ENCODE results near the gene EVA1C. TPM values are rescaled to one million over a fixed set of nuclear protein-coding genes. Genes with fewer than 3 reads are reported as not detected.

The EVA1C gene
- total and polyA plus RNA-seq, 4 donors: 5.6 to 13.4 (median 10.7) TPM

GRCh38 chr21:32406405-32406804, 6.1 kb upstream of the EVA1C start:
- no peaks in the 10 kb centered on the region for H3K9me3 ChIP-seq (ENCODE audit: control insufficient read depth, insufficient read depth, low read length)
- H3K36me3 ChIP-seq (ENCODE audit: control insufficient read depth, insufficient read depth, low read length): no peaks in the 10 kb centered on the region
- H3K4me3 ChIP-seq (ENCODE audit: low read depth, low read length): no peak overlapping the region
- DNase-seq (ENCODE audit: low read depth in 4 of 6, low spot score in 6 of 6): no peak
- WGBS (ENCODE audit: insufficient coverage): 76% methylated on average over 4 of the region's 6 CpGs
- H3K27ac ChIP-seq (ENCODE audit: low read depth, low read length): no peak overlapping the region
- peaks cover 7% of the 10 kb centered on the region for H3K4me1 ChIP-seq (ENCODE audit: control insufficient read depth, insufficient read depth, low read length)
- H3K27me3 ChIP-seq (ENCODE audit: control insufficient read depth, insufficient read depth, low read length): peaks cover 10% of the 10 kb centered on the region

- peaks cover 25% of the 10 kb centered on the region for H3K27me3 ChIP-seq (ENCODE audit: control insufficient read depth, insufficient read depth, low read length)
- no peak overlapping the region for H3K4me3 ChIP-seq (ENCODE audit: low read depth, low read length)
- no peaks in the 10 kb centered on the region for H3K9me3 ChIP-seq (ENCODE audit: control insufficient read depth, insufficient read depth, low read length)
- WGBS (ENCODE audit: insufficient coverage): 84% methylated on average over 4 of the region's 4 CpGs
- peaks cover 25% of the 10 kb centered on the region for H3K4me1 ChIP-seq (ENCODE audit: control insufficient read depth, insufficient read depth, low read length)
- H3K36me3 ChIP-seq (ENCODE audit: control insufficient read depth, insufficient read depth, low read length): no peaks in the 10 kb centered on the region
- DNase-seq (ENCODE audit: low read depth in 4 of 6, low spot score in 6 of 6): no peak
- no peak overlapping the region for H3K27ac ChIP-seq (ENCODE audit: low read depth, low read length)
Observed at GRCh38 chr21:32410291-32410690, 2.2 kb upstream of the EVA1C start.

- no peaks in the 10 kb centered on the region for H3K36me3 ChIP-seq (ENCODE audit: control insufficient read depth, insufficient read depth, low read length)
- no peak for DNase-seq (ENCODE audit: low read depth in 4 of 6, low spot score in 6 of 6)
- no peaks in the 10 kb centered on the region for H3K9me3 ChIP-seq (ENCODE audit: control insufficient read depth, insufficient read depth, low read length)
- WGBS (ENCODE audit: insufficient coverage): 35% methylated on average over 2 of the region's 5 CpGs
- H3K4me1 ChIP-seq (ENCODE audit: control insufficient read depth, insufficient read depth, low read length): peaks cover 25% of the 10 kb centered on the region
- no peak overlapping the region for H3K27ac ChIP-seq (ENCODE audit: low read depth, low read length)
- H3K4me3 ChIP-seq (ENCODE audit: low read depth, low read length): peak overlapping the region; percentile 63
- H3K27me3 ChIP-seq (ENCODE audit: control insufficient read depth, insufficient read depth, low read length): peaks cover 25% of the 10 kb centered on the region
Observed at GRCh38 chr21:32410916-32411315, 1.6 kb upstream of the EVA1C start.

- Histone ChIP-seq H3K4me1 (ENCODE audit: control insufficient read depth, insufficient read depth, low read length) (peaks cover 25% of the 10 kb centered on the region), H3K27ac (ENCODE audit: low read depth, low read length) (peak overlapping the region; percentile 67), H3K9me3 (ENCODE audit: control insufficient read depth, insufficient read depth, low read length) (no peaks in the 10 kb centered on the region), H3K27me3 (ENCODE audit: control insufficient read depth, insufficient read depth, low read length) (peaks cover 25% of the 10 kb centered on the region), H3K36me3 (ENCODE audit: control insufficient read depth, insufficient read depth, low read length) (no peaks in the 10 kb centered on the region), H3K4me3 (ENCODE audit: low read depth, low read length) (peak overlapping the region; percentile 63)
- peak in 2 of 6 donors; percentile 28 to 70 for DNase-seq (ENCODE audit: low read depth in 4 of 6, low spot score in 6 of 6)
- WGBS (ENCODE audit: insufficient coverage): 5% methylated on average over 62 of the region's 63 CpGs
Observed at GRCh38 chr21:32411350-32412161, 950 bp upstream of the EVA1C start.

- Histone ChIP-seq H3K36me3 (ENCODE audit: control insufficient read depth, insufficient read depth, low read length) (no peaks in the 10 kb centered on the region), H3K9me3 (ENCODE audit: control insufficient read depth, insufficient read depth, low read length) (no peaks in the 10 kb centered on the region), H3K27ac (ENCODE audit: low read depth, low read length) (peak overlapping the region; percentile 57), H3K4me1 (ENCODE audit: control insufficient read depth, insufficient read depth, low read length) (peaks cover 25% of the 10 kb centered on the region), H3K27me3 (ENCODE audit: control insufficient read depth, insufficient read depth, low read length) (peaks cover 25% of the 10 kb centered on the region), H3K4me3 (ENCODE audit: low read depth, low read length) (peak overlapping the region; percentile 13)
- no peak for DNase-seq (ENCODE audit: low read depth in 4 of 6, low spot score in 6 of 6)
- 9% methylated on average over 32 of the region's 32 CpGs for WGBS (ENCODE audit: insufficient coverage)
Observed at GRCh38 chr21:32413015-32413504, 554 bp downstream of the EVA1C start.

- H3K27ac ChIP-seq (ENCODE audit: low read depth, low read length): peak overlapping the region; percentile 57
- H3K9me3 ChIP-seq (ENCODE audit: control insufficient read depth, insufficient read depth, low read length): no peaks in the 10 kb centered on the region
- H3K4me1 ChIP-seq (ENCODE audit: control insufficient read depth, insufficient read depth, low read length): peaks cover 28% of the 10 kb centered on the region
- peak overlapping the region; percentile 13 for H3K4me3 ChIP-seq (ENCODE audit: low read depth, low read length)
- DNase-seq (ENCODE audit: low read depth in 4 of 6, low spot score in 6 of 6): peak in 1 of 6 donors; percentile 29
- H3K27me3 ChIP-seq (ENCODE audit: control insufficient read depth, insufficient read depth, low read length): peaks cover 25% of the 10 kb centered on the region
- 46% methylated on average over 6 of the region's 7 CpGs for WGBS (ENCODE audit: insufficient coverage)
- no peaks in the 10 kb centered on the region for H3K36me3 ChIP-seq (ENCODE audit: control insufficient read depth, insufficient read depth, low read length)
Observed at GRCh38 chr21:32413697-32414578, 1.4 kb downstream of the EVA1C start.

GRCh38 chr21:32414579-32415358, 2.3 kb downstream of the EVA1C start:
- Histone ChIP-seq H3K4me3 (ENCODE audit: low read depth, low read length) (no peak overlapping the region), H3K27ac (ENCODE audit: low read depth, low read length) (no peak overlapping the region), H3K27me3 (ENCODE audit: control insufficient read depth, insufficient read depth, low read length) (peaks cover 25% of the 10 kb centered on the region), H3K36me3 (ENCODE audit: control insufficient read depth, insufficient read depth, low read length) (no peaks in the 10 kb centered on the region), H3K9me3 (ENCODE audit: control insufficient read depth, insufficient read depth, low read length) (no peaks in the 10 kb centered on the region), H3K4me1 (ENCODE audit: control insufficient read depth, insufficient read depth, low read length) (peaks cover 28% of the 10 kb centered on the region)
- WGBS (ENCODE audit: insufficient coverage): 48% methylated on average over 5 of the region's 8 CpGs
- DNase-seq (ENCODE audit: low read depth in 4 of 6, low spot score in 6 of 6): peak in 2 of 6 donors; percentile 51 to 65

- Histone ChIP-seq H3K27me3 (ENCODE audit: control insufficient read depth, insufficient read depth, low read length) (peaks cover 23% of the 10 kb centered on the region), H3K4me3 (ENCODE audit: low read depth, low read length) (no peak overlapping the region), H3K9me3 (ENCODE audit: control insufficient read depth, insufficient read depth, low read length) (no peaks in the 10 kb centered on the region), H3K4me1 (ENCODE audit: control insufficient read depth, insufficient read depth, low read length) (peaks cover 28% of the 10 kb centered on the region), H3K27ac (ENCODE audit: low read depth, low read length) (no peak overlapping the region), H3K36me3 (ENCODE audit: control insufficient read depth, insufficient read depth, low read length) (no peaks in the 10 kb centered on the region)
- DNase-seq (ENCODE audit: low read depth in 4 of 6, low spot score in 6 of 6): peak in 1 of 6 donors; percentile 10
- WGBS (ENCODE audit: insufficient coverage): 62% methylated on average over 8 of the region's 11 CpGs
Observed at GRCh38 chr21:32415451-32416398, 3.2 kb downstream of the EVA1C start.

Measured in spinal cord (tissue), 10 donors.